CD4-positive, alpha-beta T cell treated with Interleukin-17A for 1 hour (primary cell): ENCODE data around the gene TSHZ2.
"Not testable (repeated sequence)": the region's sequence is repeated elsewhere in the genome, so short reads cannot be mapped to it uniquely, and the experiment has no call there.

Experiments used
- DNase-seq: peaks from one replicate; pipeline ENCODE4 v3.0.0-alpha.2; 2020

TSHZ2 gene

DNA sequence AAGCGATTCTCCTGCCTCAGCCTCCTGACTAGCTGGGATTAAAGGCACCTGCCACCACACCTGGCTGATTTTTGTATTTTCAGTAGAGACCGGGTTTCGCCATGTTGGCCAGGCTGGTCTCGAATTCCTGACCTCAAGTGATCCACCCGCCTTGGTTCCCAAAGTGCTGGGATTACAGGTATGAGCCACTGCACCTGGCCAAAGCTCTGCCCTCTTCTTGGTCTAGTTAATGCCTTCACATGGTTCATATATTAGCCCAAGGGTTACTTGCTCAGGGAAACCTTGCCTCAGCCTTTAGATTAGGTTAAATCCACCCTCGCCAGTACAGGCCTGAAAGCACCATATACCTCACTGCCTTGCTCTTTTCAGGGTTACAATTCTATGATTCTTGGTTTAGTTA is 26.1 kb downstream of the TSHZ2 start:
- no peak for DNase-seq

DNA sequence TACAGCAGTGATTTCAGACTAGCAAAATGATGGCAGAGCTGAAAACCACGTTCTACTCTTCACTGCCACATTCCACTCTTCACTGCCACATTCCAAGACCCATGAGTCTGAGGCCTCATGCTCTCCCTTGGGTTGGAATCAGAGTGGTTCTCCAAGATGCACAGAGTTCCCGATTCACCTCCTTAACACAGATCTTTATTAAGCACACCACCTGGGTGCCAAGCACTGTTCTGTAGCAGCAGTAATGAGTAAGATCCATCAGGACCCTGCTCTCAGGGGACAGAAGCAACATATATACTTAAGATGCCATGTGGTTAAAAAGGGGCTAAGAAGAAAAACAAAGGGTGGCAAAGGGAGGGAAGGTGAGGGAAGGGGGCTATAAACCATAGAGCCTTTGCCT is 26.9 kb downstream of the TSHZ2 start:
- no peak for DNase-seq

DNA sequence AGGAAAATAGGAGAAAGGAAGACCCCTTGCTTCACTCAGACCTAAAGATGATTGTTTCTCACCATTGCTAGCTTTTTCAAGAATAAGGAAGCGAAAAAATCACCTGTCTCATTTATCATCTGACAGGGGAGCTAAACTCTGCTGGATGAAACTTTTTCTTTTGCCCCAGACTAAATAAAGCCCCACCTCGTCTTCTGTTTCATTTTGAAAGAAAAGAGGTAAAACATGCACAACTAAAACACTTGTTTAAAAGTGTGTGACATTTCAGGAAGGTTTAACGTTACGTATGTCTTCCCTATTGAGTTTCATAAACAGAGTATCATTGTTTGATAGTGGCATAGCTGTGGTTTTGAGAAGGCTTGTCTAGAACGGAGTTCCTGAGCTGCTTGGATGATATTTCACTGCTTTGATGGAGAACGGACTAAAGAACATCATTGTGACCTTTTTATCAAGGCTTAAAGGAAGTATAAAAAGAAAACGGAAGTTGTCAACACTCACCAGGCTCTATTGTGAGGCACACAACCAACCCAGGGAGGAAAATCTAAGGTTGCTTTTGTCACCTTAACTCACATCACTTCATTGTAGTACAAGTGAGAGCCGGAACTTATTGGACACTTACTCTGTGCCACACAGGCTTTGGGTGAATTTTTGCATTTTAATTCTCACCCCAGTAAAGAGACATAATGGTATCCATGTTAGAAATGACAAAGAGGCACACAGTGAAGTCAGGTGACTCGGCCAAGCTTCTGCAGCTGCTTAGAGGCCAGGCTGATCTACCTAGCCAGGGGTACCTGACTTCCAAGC is 29.5 kb downstream of the TSHZ2 start:
- DNase-seq = peak; percentile 53

DNA sequence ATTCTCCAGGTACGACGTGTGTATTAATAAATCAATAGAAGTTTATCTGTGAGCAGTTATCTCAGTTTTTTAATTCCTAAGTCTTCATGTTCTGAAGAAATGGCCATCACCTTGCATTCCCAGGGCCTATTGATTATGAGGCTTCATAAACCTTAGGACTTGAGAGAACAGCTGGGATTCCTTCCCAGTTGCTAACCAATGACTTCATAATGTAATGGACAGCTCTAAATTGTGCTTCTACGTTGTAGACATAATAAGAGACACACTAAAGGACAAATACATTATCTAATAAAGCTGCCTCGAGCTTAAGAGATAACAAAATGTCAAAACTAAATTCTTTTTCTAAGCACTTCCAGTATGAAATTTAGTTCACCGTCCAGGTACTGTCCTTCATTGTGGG is 30.6 kb downstream of the TSHZ2 start:
- no peak for DNase-seq

DNA sequence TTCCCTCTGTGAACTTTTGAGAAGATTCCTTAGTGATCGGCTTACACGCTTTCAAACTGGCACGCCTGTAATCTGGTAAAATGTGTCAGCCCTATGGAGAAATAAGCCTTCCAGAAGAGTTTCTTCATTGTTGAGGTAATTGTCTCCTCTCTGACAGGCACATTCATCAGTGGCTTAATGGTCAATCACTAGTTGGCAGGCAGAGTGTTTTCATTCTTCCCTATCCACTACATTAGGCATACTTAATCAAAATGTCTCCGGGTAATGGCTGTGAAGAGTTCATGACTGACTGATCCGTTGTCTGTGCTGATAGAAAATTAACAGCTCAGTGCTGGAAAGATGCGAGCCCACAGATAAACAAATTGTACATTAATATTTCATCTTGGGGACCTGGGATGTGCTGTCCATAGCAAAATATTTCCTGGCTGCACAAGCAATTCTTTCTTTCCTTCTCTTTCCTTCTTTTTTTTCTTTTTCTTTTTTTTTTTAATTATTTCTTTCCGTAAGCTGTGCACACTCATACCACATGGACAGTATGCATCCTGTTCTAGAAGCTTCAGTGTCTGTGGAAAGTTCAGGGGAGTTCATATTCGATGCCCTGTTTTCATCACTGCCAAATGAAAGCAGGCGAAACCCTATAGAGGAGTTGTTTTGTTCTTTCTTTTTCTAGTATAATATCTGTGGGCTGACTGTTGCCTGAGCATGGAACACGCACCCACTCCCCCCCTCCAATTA is 31.4 kb downstream of the TSHZ2 start:
- no peak for DNase-seq

DNA sequence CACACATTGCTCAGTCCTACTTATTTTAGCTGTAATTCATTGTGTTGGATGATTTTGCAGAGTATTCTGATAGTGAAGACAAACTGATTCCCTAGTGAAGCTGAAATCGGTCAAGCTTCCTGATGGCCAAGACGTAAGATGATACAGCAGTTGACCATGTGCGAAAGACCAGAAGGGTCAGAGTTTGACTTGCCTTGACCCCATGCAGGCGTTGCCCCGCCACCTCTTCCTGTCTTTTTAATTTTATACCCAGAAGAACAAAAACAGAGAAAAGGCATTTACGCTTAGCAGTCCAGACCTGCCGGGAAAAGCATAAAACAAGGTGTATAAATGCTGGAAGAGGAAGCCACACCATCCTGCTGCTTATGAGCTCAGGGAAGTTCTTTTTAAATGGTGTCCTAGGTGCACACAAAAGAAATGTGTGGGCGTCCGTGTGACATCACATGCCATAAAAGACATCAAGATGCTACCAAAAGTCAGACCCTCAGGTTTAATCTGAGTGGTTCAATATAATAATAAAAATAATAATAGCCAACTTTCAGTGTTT is 32.2 kb downstream of the TSHZ2 start:
- DNase-seq = no peak

DNA sequence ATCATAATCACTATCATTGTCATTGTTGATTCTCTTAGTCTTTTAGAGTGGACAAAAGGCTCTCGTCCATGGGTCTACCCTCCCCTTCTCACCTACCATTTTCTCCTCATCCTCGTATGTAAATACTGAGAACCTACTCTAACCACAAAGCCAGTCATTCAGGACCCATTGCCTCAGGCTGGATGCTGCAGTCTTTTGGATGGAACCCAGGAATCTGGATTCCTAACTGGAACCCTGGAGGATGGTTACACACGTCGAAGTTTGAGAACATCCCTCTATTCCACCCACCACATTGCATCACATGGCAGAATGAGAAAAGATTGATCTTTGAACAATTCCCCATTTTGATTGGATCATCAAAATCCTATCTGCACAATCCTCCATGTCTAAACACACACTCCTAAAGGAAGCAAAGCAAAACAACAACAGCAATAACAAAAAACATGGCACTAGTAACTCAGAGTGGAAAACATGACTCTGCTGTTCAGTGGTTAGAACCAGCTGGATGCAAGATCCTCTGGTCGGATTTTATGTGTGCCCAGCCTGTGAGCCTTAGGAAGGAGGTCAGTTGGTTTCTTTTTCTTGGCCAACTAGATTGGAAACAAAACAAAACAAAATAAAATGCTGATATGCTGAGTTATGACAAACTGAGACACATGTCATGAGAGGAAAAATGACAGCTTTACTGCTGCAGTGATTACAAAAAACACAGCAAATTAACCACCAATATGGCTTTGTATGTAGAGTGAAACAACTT is 38.0 kb downstream of the TSHZ2 start:
- DNase-seq = no peak

DNA sequence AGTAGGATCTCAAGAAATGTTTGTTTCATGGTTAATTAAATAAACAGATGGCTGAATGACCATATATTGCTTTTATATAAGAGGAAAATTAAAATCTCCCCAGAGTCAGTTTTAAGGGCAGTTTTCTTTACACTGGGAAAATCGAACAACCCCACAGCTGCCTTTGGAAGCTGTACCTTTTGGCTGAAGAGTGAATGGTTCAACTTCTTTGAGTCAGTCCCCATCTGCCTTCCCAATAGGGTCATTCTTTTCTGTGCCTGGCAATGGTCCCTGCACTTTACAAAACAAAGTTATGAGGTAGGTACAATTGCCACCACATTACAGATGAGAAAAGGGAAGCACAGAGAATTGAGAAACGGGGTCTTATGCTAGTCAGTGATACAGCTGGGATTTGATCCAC is 39.5 kb downstream of the TSHZ2 start:
- DNase-seq = no peak

DNA sequence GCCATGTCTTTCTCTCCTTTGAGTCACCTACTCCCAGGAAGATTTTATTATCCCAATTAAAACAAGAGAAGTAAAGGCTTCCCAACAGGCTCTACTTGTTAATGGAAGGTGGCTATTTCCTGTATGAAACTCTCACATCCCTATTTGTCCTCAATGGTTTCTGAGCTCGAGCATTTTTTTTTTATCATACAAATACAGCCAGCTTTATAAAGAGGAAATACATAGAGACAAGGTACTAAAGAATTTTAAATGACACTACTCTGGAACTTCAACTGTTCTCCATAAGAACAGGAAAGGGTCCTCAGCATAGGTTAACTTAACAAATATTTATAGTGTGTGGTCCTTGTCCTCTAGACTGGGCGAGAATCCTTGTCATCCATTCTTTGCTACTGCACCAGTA is 41.0 kb downstream of the TSHZ2 start:
- no peak for DNase-seq

DNA sequence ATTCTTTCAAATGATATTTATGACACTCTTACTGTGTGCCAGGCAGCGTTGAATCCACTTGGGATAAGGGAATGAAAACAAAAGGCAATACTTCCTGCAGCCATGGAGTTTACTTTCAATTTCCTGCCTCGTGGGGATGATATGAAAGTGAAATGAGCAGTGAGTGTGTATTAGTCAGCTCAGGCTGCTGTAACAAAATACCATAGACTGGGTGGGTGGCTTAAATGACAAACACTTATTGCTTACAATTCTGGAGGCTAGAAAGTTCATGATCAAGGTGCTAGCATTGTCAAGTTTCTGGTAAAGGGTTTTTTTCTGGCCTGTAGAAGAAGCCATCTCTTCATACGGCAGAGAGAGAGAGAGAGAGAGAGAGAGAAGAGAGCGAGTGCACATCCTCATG is 41.7 kb downstream of the TSHZ2 start:
- DNase-seq = no peak

DNA sequence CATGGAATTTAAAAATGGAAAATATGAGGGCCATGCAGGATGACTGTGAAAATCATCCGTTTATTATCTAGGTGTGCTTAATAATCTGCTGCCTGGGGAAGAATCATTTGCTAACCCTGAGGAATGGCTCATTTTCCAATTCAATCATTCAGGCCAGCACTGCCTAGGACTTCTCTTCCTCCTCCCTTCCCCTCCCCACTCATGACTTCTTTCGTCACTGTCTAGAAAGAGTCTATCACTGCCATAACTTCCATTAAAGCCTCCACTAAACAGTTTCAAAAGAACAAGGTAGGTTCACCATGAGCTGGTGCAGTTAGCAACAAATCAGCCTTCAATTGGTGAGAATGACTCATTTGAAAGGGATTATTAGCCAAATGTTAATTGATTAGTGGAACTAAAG is 43.9 kb downstream of the TSHZ2 start:
- no peak for DNase-seq

DNA sequence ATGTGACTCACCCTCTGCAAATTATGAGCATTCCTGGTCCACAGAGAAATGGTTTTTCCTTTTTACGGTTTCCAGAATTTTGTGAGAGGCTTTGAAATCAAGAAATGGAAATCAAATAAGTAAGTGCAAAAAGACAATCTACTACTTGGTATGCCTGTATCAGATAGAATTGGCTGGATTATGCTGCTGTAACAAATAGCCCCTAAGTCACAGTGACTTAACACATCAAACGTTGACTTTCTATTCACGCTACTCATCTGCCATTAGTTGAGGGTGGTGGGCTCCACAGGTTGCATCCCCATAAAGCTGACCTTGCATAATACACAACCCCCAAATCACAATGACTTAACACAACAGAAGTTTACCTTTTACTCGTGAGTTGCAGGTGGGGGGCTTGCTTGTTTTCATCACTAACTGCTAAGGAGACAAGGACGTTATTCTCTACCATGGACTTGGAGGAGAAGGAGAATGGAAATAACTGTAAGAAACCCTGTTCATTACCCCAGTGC is 44.4 kb downstream of the TSHZ2 start:
- DNase-seq = no peak

DNA sequence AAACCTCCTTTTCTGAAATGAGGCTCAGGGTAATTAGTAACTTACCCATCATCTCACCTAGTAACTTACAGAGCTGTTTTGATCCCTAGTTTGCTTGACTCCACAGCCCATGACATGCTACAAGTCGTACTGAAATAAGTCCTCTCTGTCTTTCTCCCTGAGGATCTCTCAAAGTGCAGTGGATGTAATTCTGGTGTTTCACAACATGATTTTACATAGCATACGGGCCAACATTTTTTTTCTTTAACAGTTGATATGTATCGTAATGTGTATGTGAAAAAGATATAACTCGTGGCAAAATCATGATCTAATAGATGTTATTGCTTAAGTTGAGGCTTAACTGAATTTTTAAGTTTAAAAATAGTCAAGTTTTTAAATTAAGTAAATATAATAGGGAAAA is 45.0 kb downstream of the TSHZ2 start:
- no peak for DNase-seq

DNA sequence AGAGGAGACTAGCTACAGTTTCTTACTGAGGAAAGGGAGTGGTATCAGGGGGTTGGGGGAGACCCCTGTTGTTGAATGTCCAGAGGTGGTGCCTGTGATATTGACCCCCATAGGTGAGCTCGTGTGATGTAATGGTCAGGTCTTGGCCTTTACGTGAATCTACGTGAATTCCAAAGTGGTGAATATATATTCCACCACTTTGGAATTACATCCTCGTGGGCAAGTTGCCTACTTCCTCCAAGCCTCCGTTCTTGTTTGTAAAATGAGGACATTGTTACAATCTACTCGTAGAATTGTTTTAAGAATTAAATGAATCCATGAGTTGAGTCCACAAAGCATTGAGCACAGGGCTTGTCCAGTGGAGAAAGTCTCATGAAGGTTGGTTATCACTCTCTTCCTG is 47.3 kb downstream of the TSHZ2 start:
- DNase-seq = no peak

DNA sequence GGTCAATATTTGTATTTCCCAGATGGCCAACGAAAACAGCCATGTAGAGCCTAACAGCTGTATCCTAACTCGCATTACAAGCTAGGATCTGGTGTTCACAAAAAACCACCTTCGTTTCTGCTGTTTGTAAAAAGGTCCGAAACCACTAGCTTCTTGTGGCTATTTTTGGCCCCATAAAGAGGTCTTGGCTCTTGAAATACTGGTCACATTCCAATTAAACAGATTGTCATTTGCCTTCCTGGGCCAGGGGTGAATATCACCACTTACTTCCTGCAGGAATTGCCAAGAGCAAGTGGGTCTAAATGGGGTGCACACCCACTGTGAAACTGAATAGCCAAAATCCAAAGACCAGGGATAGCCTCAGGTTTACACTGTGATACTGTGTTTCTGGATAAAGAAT is 48.2 kb downstream of the TSHZ2 start:
- DNase-seq = no peak

DNA sequence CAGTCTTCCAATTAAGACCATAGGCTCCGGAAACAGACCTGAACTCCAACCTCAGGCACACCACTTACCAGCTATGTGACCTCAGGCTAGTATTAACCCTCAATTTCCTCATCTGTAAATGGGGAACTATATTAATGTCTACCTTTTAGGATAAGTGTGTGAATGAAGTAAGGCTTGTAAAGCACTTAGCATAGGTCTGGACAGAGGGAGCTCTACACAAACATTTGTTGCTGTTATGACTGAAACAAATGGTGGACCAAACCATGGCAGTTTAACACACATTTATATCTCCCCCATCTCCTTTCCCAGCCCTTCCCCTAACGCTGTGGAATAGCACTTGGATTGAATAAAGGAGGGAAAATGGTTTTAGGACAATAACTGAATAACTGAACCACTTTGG is 48.7 kb downstream of the TSHZ2 start:
- no peak for DNase-seq

DNA sequence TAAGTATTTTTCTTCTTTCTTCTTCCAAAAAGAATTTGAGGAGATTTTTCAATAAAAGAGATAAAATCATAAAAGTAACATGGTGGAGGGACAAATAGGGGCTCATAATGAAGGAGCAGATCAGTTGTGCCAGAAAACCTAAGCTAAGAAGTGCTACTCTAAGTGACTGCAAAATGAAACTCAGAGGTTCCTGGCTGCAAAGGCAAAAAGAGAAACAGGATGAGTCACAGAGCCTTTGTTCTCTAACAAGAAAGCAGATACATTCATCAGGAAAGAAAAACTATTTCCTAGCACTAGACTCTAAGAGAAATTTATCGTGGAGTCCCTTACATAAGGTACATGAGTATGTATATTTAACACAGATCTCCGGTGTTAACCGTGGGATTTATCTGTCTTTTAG is 49.8 kb downstream of the TSHZ2 start:
- DNase-seq = peak; percentile 40

DNA sequence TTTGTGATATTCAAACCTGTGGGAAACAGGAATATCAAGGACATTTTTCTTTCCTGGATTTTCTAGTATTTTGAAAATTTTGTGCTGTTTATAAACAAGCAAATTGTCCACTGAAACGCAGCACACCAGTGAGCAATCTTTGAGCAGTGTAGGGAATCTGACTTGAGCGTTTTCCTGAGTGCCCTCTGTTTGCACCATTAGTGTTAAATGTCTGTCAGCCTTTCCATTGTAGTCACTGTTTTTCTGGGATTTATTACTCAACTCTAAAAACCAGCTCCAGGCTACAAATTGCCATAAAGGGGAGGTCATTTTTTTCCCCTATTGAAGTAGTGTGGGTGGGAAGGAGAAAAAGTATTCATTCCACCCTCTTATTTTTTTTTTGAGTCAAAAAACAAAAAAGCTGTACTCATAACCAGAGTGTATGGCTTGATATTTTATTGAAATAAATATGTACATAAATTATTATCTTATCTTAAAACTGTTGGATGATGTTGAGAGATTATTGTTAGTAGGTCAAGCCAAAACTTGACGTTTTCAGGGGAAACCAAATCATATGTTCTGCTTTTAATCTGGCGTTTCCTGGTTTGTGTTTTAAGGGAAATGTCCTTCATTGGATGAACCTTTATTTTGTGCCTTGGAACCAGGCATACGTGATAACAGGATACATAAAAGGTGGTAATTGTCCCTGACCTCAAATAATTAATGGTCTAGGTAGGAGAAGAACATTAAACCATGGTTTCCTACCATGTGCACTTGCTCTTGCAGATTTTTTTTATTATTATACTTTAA is 51.8 kb downstream of the TSHZ2 start:
- DNase-seq = no peak

DNA sequence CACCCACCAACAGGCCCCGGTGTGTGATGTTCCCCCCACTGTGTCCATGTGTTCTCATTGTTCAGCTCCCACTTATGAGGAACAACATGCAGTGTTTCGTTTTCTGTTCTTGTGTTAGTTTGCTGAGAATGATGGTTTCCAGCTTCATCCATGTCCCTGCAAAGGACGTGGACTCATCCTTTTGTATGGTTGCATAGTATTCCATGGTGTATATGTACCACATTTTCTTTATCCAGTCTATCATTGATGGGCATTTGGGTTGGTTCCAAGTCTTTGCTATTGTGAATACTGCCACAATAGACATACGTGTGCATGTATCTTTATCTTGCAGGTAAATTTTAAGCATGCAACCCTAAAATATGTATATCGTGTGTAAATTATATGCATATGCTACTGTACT is 52.5 kb downstream of the TSHZ2 start:
- DNase-seq = not testable (repeated sequence)

DNA sequence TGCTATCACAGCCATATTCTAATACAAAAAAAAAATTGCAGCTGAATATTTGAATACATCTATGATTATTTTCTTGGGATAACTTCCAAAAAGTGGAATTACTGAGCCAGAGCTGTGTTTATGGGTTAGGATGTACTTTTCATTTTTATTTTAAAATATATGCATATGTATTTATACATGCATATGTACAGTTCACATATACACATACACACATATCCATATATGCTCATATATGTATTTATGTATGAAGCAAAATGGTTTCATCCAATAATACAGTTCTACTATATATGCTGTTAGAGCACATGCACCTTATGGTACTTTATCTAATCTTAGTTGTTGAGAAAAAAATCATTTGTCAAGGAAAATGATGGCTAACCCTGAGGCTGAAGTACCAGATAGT is 54.9 kb downstream of the TSHZ2 start:
- DNase-seq = no peak

DNA sequence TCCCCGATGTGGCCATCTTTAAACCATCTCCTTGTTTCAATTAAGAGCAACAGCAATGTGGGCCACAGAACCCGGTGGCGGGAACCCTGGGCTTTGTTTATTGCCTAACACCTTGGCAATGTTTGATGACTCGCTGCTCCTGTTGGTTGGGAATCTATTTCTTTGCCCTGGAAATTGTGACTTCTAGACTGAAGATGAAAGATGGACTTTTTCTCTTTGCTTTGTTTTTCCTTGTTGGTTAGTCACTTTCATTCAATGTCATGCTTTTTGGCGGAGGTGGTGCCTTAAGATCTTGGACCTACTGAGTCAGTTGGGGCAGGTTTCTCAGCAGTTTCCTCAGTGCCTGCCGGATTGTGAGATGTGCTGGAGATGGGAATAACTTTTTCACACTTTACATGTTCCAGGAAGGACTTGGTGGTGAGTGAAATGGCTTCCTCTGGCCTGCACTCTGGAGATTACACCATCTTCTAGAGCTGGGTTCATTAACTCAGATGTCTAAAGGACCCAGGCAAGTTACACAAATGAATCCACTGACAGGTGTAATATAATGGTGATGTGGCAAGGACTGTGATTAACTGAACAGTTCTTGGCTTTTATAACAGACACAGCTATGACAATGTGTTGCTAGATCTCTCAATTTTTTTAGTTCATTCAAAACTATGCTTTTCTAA is 56.3 kb downstream of the TSHZ2 start:
- no peak for DNase-seq

DNA sequence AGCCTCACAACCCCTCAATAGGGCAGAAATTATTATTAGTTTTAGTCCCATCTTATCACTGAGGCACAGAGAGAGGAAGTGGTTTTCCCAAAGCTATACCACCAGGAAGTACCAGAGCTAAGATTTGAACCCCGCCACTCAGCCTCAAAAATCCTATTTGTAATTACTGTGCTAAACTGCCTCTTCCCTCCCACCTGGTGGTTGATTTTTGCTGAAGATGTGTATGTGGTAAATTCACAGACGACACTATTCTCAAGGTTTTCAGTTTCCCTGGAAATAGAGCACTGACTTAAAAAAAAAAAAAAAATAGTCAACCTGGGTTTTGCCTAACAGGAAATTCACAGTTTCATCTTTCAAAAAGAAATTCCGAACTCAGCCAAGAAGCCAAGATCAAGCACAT is 57.9 kb downstream of the TSHZ2 start:
- DNase-seq = peak; percentile 31
